Endothelial cell (in vitro differentiated cells): ENCODE data around the gene MYH11. TPM values are rescaled to one million over a fixed set of nuclear protein-coding genes. Genes with fewer than 3 reads are reported as not detected.

Experiments
- DNase-seq: peaks from one replicate; pipeline ENCODE4 v3.0.0; 2021; ENCODE audit warnings: low spot score
- H3K27ac Mint-ChIP-seq: one replicate; pipeline ENCODE4 v1.8.0; 2021; ENCODE audit warnings: mixed read lengths, inconsistent platforms; ENCODE audit not compliant: unreplicated experiment
- H3K27me3 Mint-ChIP-seq: one replicate; pipeline ENCODE4 v1.8.0; 2021; ENCODE audit warnings: mild to moderate bottlenecking, moderate library complexity, mixed read lengths, inconsistent platforms; ENCODE audit not compliant: unreplicated experiment
- H3K36me3 Mint-ChIP-seq: one replicate; pipeline ENCODE4 v1.8.0; 2021; ENCODE audit warnings: mild to moderate bottlenecking, low read depth, mixed read lengths, inconsistent platforms; ENCODE audit not compliant: unreplicated experiment
- H3K4me1 Mint-ChIP-seq: one replicate; pipeline ENCODE4 v1.8.0; 2021; ENCODE audit warnings: mild to moderate bottlenecking, mixed read lengths, inconsistent platforms; ENCODE audit not compliant: unreplicated experiment
- H3K4me3 Mint-ChIP-seq: one replicate; pipeline ENCODE4 v1.8.0; 2021; ENCODE audit warnings: mild to moderate bottlenecking, mixed read lengths, inconsistent platforms; ENCODE audit not compliant: unreplicated experiment
- H3K9me3 Mint-ChIP-seq: one replicate; pipeline ENCODE4 v1.8.0; 2021; ENCODE audit warnings: mixed read lengths, inconsistent platforms; ENCODE audit not compliant: unreplicated experiment
- CTCF ChIP-seq: fragments of 200-600 bp; sonication (generic); IDR thresholded peaks from one replicate; pipeline ENCODE4 v1.5.0; 2021; ENCODE audit warnings: antibody characterized with exemption; ENCODE audit not compliant: unreplicated experiment
- total RNA-seq: library from RNA; stranded (reverse); fragmentation: NEBNext Ultra II Directional; extraction: Animal tissue kit (Norgen Biotek cat#: 25700); gene quantifications from one replicate; pipeline ENCODE4 v1.2.1, GENCODE V29; 2021; ENCODE audit not compliant: unreplicated experiment

MYH11 gene
- total RNA-seq, 1 donor from 2014 or later = 0.51 TPM

GRCh38 chr16:15899538-15900100 is 42.8 kb upstream of the MYH11 start:
- Mint-ChIP-seq H3K27me3 (no peaks in the 10 kb centered on the region), H3K4me3 (no peak overlapping the region)
- DNase-seq = no peak

GRCh38 chr16:15898654-15899053 is 41.8 kb upstream of the MYH11 start:
- DNase-seq = no peak

More at GRCh38 chr16:15899538-15900100, 42.8 kb upstream of the MYH11 start:
- TF ChIP-seq CTCF = no peak
- H3K9me3 Mint-ChIP-seq = no peaks in the 10 kb centered on the region
- H3K4me1 Mint-ChIP-seq = no peaks in the 10 kb centered on the region
- no peak overlapping the region for H3K27ac Mint-ChIP-seq
- H3K36me3 Mint-ChIP-seq = no peaks in the 10 kb centered on the region

GRCh38 chr16:15897834-15898254 is 41.0 kb upstream of the MYH11 start:
- no peaks in the 10 kb centered on the region for H3K36me3 Mint-ChIP-seq
- H3K27me3 Mint-ChIP-seq = no peaks in the 10 kb centered on the region
- DNase-seq = no peak
- no peak for TF ChIP-seq CTCF
- H3K4me3 Mint-ChIP-seq = no peak overlapping the region
- H3K9me3 Mint-ChIP-seq = no peaks in the 10 kb centered on the region
- no peaks in the 10 kb centered on the region for H3K4me1 Mint-ChIP-seq
- no peak overlapping the region for H3K27ac Mint-ChIP-seq

More at GRCh38 chr16:15898654-15899053, 41.8 kb upstream of the MYH11 start:
- H3K4me3 Mint-ChIP-seq = no peak overlapping the region
- H3K9me3 Mint-ChIP-seq = no peaks in the 10 kb centered on the region
- H3K4me1 Mint-ChIP-seq = no peaks in the 10 kb centered on the region
- no peaks in the 10 kb centered on the region for H3K36me3 Mint-ChIP-seq
- no peaks in the 10 kb centered on the region for H3K27me3 Mint-ChIP-seq
- H3K27ac Mint-ChIP-seq = no peak overlapping the region
- no peak for TF ChIP-seq CTCF

- no peak for DNase-seq
- Mint-ChIP-seq H3K36me3 (no peaks in the 10 kb centered on the region), H3K4me1 (no peaks in the 10 kb centered on the region), H3K9me3 (no peaks in the 10 kb centered on the region), H3K27me3 (no peaks in the 10 kb centered on the region), H3K27ac (no peak overlapping the region), H3K4me3 (no peak overlapping the region)
- TF ChIP-seq CTCF = no peak
Observed at GRCh38 chr16:15897121-15897780, 40.4 kb upstream of the MYH11 start.
